Smooth muscle cell (in vitro differentiated cells): ENCODE data around the gene ATG10. TPM values are rescaled to one million over a fixed set of nuclear protein-coding genes. Genes with fewer than 3 reads are reported as not detected.
A peak's percentile ranks its signal among the peaks of the same experiment; 100 is the strongest.

Experiments used
- DNase-seq: peaks from one replicate; lab custom pipeline; 2025; ENCODE audit not compliant: unreplicated experiment; lab: John Stamatoyannopoulos, UW
- H2AFZ ChIP-seq: fragments of 200-600 bp; sonication (generic); 2 replicates; pipeline ENCODE4 v1.6.0; 2016; ENCODE audit warnings: antibody characterized with exemption, low read depth, mild to moderate bottlenecking
- H3F3A ChIP-seq: fragments of 200-600 bp; sonication (generic); 2 replicates; pipeline ENCODE4 v1.6.0; 2017; ENCODE audit warnings: antibody characterized with exemption, low read depth
- H3K27ac ChIP-seq: fragments of 200-600 bp; sonication (generic); 2 replicates; pipeline ENCODE4 v1.5.1; 2016; ENCODE audit warnings: low read depth, mild to moderate bottlenecking
- H3K27me3 ChIP-seq: fragments of 200-600 bp; sonication (generic); 2 replicates; pipeline ENCODE4 v1.6.1; 2016; ENCODE audit warnings: low read depth, mild to moderate bottlenecking
- H3K36me3 ChIP-seq: fragments of 200-600 bp; sonication (generic); 2 replicates; pipeline ENCODE4 v1.5.1; 2016; ENCODE audit warnings: low read depth
- H3K4me1 ChIP-seq: fragments of 200-600 bp; sonication (generic); 2 replicates; pipeline ENCODE4 v1.5.1; 2016; ENCODE audit warnings: low read depth
- H3K4me2 ChIP-seq: fragments of 200-600 bp; sonication (generic); 2 replicates; pipeline ENCODE4 v1.6.0; 2016; ENCODE audit warnings: mild to moderate bottlenecking
- H3K4me3 ChIP-seq: fragments of 200-600 bp; sonication (generic); 2 replicates; pipeline ENCODE4 v1.5.1; 2016; ENCODE audit warnings: mild to moderate bottlenecking
- H3K79me2 ChIP-seq: fragments of 200-600 bp; sonication (generic); 2 replicates; pipeline ENCODE4 v1.6.0; 2016; ENCODE audit warnings: low read depth, mild to moderate bottlenecking
- H3K9ac ChIP-seq: fragments of 200-600 bp; sonication (generic); 2 replicates; pipeline ENCODE4 v1.6.0; 2016; ENCODE audit warnings: low read depth
- H3K9me3 ChIP-seq: fragments of 200-600 bp; sonication (generic); replicated peaks from 2 replicates; pipeline ENCODE4 v1.5.1; 2016; ENCODE audit warnings: low read depth
- H4K20me1 ChIP-seq: fragments of 200-600 bp; sonication (generic); 2 replicates; pipeline ENCODE4 v1.6.0; 2016; ENCODE audit warnings: low read depth
- WGBS: methylation state at CpG from one replicate; pipeline ENCODE4 v1.1.7; 2016; ENCODE audit warnings: low lambda C conversion rate; 5-methylcytosine and 5-hydroxymethylcytosine counted together
- polyA plus RNA-seq: library from polyadenylated mRNA; unstranded; fragments of >200 nt; fragmentation: Nextera tagmentation; extraction: Ambion mirVana; gene quantifications from 2 replicates; pipeline ENCODE4 v1.2.1, GENCODE V29; 2016
- total RNA-seq: library from RNA; depleted of rRNA; stranded (reverse); fragments of >200 nt; gene quantifications from 2 replicates; pipeline ENCODE4 v1.2.3, GENCODE V29; 2014
- TF ChIP-seq, protein P1 (sequence below): fragments of 200-600 bp; sonication (generic); IDR thresholded peaks from 2 replicates; pipeline ENCODE4 v1.5.1; 2017; ENCODE audit warnings: borderline replicate concordance, mild to moderate bottlenecking, antibody characterized with exemption; ENCODE audit not compliant: insufficient read depth, poor library complexity, severe bottlenecking

Gene ATG10
- total and polyA plus RNA-seq, 2 experiments from 2014 or later, result 7.2 to 12.5 TPM

GRCh38 chr5:82169892-82170291 is 198.1 kb downstream of the ATG10 start:
- H3K4me2 ChIP-seq, result no peak overlapping the region
- H3K27ac ChIP-seq, result no peak overlapping the region
- peaks cover 8% of the 10 kb centered on the region for H3F3A ChIP-seq
- H4K20me1 ChIP-seq, result no peaks in the 10 kb centered on the region
- no peak for DNase-seq
- H3K4me3 ChIP-seq, result no peak overlapping the region
- no peaks in the 10 kb centered on the region for H3K36me3 ChIP-seq
- TF ChIP-seq, protein P1, sequence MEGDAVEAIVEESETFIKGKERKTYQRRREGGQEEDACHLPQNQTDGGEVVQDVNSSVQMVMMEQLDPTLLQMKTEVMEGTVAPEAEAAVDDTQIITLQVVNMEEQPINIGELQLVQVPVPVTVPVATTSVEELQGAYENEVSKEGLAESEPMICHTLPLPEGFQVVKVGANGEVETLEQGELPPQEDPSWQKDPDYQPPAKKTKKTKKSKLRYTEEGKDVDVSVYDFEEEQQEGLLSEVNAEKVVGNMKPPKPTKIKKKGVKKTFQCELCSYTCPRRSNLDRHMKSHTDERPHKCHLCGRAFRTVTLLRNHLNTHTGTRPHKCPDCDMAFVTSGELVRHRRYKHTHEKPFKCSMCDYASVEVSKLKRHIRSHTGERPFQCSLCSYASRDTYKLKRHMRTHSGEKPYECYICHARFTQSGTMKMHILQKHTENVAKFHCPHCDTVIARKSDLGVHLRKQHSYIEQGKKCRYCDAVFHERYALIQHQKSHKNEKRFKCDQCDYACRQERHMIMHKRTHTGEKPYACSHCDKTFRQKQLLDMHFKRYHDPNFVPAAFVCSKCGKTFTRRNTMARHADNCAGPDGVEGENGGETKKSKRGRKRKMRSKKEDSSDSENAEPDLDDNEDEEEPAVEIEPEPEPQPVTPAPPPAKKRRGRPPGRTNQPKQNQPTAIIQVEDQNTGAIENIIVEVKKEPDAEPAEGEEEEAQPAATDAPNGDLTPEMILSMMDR, result no peak
- no peaks in the 10 kb centered on the region for H3K27me3 ChIP-seq
- no peak overlapping the region for H3K9ac ChIP-seq
- H3K9me3 ChIP-seq, result no peaks in the 10 kb centered on the region
- peaks cover 26% of the 10 kb centered on the region for H3K4me1 ChIP-seq
- H2AFZ ChIP-seq, result no peak overlapping the region
- no peaks in the 10 kb centered on the region for H3K79me2 ChIP-seq
- WGBS, result 97% methylated on average over 1 of the region's 1 CpG

- no peaks in the 10 kb centered on the region for H3K9me3 ChIP-seq
- 44% methylated on average over 3 of the region's 3 CpGs for WGBS
- H2AFZ ChIP-seq, result no peak overlapping the region
- H3K4me2 ChIP-seq, result peak overlapping the region; percentile 48
- no peaks in the 10 kb centered on the region for H3K79me2 ChIP-seq
- H3K27me3 ChIP-seq, result no peaks in the 10 kb centered on the region
- no peaks in the 10 kb centered on the region for H3K36me3 ChIP-seq
- DNase-seq, result no peak
- H4K20me1 ChIP-seq, result no peaks in the 10 kb centered on the region
- H3F3A ChIP-seq, result no peaks in the 10 kb centered on the region
- TF ChIP-seq, protein P1, result peak; percentile 74
- no peak overlapping the region for H3K4me3 ChIP-seq
- peak overlapping the region; percentile 82 for H3K9ac ChIP-seq
- H3K27ac ChIP-seq, result peak overlapping the region; percentile 94
- H3K4me1 ChIP-seq, result peaks cover 6% of the 10 kb centered on the region
Measured at GRCh38 chr5:82174128-82174918, 202.5 kb downstream of the ATG10 start.

GRCh38 chr5:82174919-82175219 is 203.0 kb downstream of the ATG10 start:
- peak overlapping the region; percentile 48 for H3K4me2 ChIP-seq
- H3K27me3 ChIP-seq, result no peaks in the 10 kb centered on the region
- H3K79me2 ChIP-seq, result no peaks in the 10 kb centered on the region
- H3K27ac ChIP-seq, result peak overlapping the region; percentile 94
- no peaks in the 10 kb centered on the region for H3K36me3 ChIP-seq
- TF ChIP-seq, protein P1, result no peak
- H3F3A ChIP-seq, result no peaks in the 10 kb centered on the region
- 95% methylated on average over 1 of the region's 1 CpG for WGBS
- H2AFZ ChIP-seq, result no peak overlapping the region
- H3K4me1 ChIP-seq, result peaks cover 6% of the 10 kb centered on the region
- no peaks in the 10 kb centered on the region for H4K20me1 ChIP-seq
- no peak for DNase-seq
- H3K4me3 ChIP-seq, result no peak overlapping the region
- no peaks in the 10 kb centered on the region for H3K9me3 ChIP-seq
- peak overlapping the region; percentile 82 for H3K9ac ChIP-seq
